ENCODE results near the gene OMP. TPM values are rescaled to one million over a fixed set of nuclear protein-coding genes. Genes with fewer than 3 reads are reported as not detected.

OMP gene
- total RNA-seq, 3 donors from 2014 or later: not detected

- Histone ChIP-seq H3K36me3 (no peaks in the 10 kb centered on the region), H3K4me1 (no peaks in the 10 kb centered on the region), H3K9me3 (no peaks in the 10 kb centered on the region), H3K4me3 (no peak overlapping the region), H3K27ac (peak overlapping the region in 1 of 2 donors; percentile 12), H3K27me3 (no peaks in the 10 kb centered on the region)
- no peak for DNase-seq (ENCODE audit: low spot score in 2 of 2)
- intact Hi-C loops (cut with DNase I; ENCODE audit: low total_unique reads): no loop called here
- TF ChIP-seq CTCF (IDR thresholded peaks at IDR 0.05): no peak
- TF ChIP-seq POLR2A (IDR thresholded peaks at IDR 0.05): no peak
- no peak for TF ChIP-seq POLR2AphosphoS5 (IDR thresholded peaks at IDR 0.05)
These were observed 5.3 kb downstream of the OMP start for GRCh38 chr11:77107950-77108349.

GRCh38 chr11:77108436-77108835 is 5.8 kb downstream of the OMP start:
- no peaks in the 10 kb centered on the region for H3K36me3 ChIP-seq
- no peaks in the 10 kb centered on the region for H3K9me3 ChIP-seq
- H3K4me1 ChIP-seq: no peaks in the 10 kb centered on the region
- DNase-seq (ENCODE audit: low spot score in 2 of 2): no peak
- TF ChIP-seq POLR2AphosphoS5 (IDR thresholded peaks at IDR 0.05): no peak
- no peak for TF ChIP-seq CTCF (IDR thresholded peaks at IDR 0.05)
- TF ChIP-seq POLR2A (IDR thresholded peaks at IDR 0.05): no peak
- H3K27ac ChIP-seq: peak overlapping the region in 1 of 2 donors; percentile 12
- H3K4me3 ChIP-seq: no peak overlapping the region
- intact Hi-C loops (cut with DNase I; ENCODE audit: low total_unique reads): no loop called here
- H3K27me3 ChIP-seq: no peaks in the 10 kb centered on the region

GRCh38 chr11:77109236-77110019 is 6.8 kb downstream of the OMP start:
- TF ChIP-seq CTCF (IDR thresholded peaks at IDR 0.05) (no peak), POLR2AphosphoS5 (IDR thresholded peaks at IDR 0.05) (no peak), POLR2A (IDR thresholded peaks at IDR 0.05) (no peak)
- Histone ChIP-seq H3K36me3 (no peaks in the 10 kb centered on the region), H3K4me3 (no peak overlapping the region), H3K9me3 (no peaks in the 10 kb centered on the region), H3K4me1 (no peaks in the 10 kb centered on the region), H3K27me3 (no peaks in the 10 kb centered on the region), H3K27ac (peak overlapping the region in 1 of 2 donors; percentile 72)
- DNase-seq (ENCODE audit: low spot score in 2 of 2): no peak
- intact Hi-C loops (cut with DNase I; ENCODE audit: low total_unique reads): no loop called here

DNA sequence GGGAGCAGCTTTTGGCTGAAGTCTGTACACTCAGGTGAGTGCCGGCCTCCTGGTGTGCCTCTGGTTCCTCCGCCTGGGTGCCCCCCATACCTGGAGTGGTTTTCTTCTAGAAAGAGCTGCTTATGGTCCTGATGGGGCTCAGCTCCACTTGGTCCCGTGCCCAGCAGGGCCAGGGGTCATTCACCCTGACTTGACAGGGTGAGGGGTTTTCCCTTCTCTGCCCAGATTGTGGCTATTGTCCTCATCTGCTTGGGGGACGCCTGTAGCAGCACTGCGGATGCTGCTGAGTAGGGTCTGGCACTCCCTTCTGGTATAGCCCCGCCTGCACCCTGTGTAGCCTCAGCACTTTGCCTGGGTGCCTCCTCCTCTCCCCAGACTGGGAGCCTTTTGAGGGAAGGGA is 8.2 kb downstream of the OMP start:
- DNase-seq (ENCODE audit: low spot score in 2 of 2): no peak

More for the DNA sequence above, 8.2 kb downstream of the OMP start:
- Histone ChIP-seq H3K4me3 (no peak overlapping the region), H3K4me1 (no peaks in the 10 kb centered on the region), H3K27ac (no peak overlapping the region), H3K9me3 (no peaks in the 10 kb centered on the region), H3K27me3 (no peaks in the 10 kb centered on the region), H3K36me3 (no peaks in the 10 kb centered on the region)
- TF ChIP-seq CTCF (IDR thresholded peaks at IDR 0.05) (no peak), POLR2AphosphoS5 (IDR thresholded peaks at IDR 0.05) (no peak), POLR2A (IDR thresholded peaks at IDR 0.05) (no peak)
- intact Hi-C loops (cut with DNase I; ENCODE audit: low total_unique reads): no loop called here
